ENCODE results near the gene KAT7.

KAT7 gene

DNA sequence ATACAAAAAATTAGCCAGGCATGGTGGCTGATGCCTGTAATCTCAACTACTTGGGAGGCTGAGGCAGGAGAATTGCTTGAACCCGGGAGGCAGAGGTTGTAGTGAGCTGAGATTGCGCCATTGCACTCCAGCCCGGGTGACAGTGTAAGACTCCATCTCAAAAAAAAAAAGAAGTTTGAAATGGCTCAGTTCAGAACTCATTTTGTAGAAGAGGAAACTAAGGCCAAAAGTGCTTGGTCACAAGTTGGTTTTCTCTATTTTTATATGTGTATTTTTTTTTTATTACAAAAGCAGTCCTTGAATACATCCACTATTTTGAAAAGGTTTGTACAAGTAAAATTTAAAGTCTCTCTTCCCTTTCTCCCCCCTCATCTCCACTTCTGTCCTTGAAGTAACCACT lies 53.9 kb downstream of the KAT7 start:
- DNase-seq (ENCODE audit: low read depth, low spot score) = no peak

DNA sequence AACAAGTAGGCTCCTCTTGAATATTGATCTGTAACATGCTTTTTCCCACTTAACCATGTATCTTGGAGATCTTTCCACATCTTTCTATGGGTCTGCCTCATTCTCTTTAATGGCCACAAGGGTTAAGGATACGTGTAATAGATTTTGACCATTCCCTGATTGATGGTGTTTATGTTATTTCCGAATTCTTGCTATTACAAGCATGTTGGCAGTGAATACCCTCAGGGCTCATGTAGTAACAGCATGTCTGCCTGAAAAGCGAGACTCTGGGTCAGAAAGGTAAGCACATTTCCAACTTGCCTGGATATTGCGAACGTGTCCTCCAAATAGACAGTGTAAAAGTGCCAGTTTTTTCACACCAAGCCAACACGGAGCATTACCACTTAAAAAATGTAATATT lies 54.4 kb downstream of the KAT7 start:
- no peak for DNase-seq (ENCODE audit: low read depth, low spot score)

DNA sequence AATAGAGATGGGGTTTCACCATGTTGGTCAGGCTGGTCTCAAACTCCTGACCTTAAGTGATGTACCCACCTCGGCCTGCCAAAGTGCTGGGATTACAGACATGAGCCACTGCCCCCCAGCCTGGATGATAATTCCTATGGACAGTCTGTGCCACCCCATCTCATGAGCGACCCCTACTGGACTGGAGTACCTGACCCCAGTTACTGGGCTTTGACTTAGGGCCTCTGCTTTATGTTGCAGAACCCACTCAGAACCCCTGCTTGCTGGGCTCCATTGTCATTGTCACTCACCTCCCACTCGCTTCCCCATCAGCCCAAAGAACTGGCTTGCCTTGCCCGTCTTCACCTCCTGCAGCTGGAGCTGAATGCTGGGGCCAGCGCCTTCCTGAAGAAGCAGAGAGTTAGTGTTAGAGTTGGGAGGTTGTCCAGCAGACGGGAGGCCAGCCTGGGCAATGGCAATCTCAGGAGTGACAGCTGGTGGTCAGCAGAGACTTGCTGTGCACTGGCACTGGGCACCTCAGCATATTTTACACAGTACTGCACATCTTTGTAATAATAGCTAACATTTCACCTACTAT lies 55.4 kb downstream of the KAT7 start:
- no peak for DNase-seq (ENCODE audit: low read depth, low spot score)

DNA sequence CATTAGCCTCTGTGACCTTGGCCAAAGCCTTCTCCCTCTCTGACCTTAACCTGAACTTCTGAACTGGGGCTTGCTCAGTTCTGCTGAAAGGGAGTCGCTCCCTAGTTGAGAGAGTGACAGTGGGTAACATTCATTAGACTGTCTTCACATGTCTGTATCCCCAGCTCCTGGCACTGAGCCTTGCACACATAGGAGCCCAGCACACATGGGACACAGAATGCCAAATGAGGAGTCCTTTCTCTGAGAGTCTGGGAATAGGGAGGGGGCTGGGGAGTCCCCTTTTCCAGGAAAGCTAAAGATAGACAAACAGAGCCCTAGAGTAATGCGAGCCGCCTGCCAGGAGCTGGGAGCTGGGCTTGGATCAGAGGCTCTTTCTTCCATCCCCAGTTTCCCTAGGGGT lies 56.8 kb downstream of the KAT7 start:
- DNase-seq (ENCODE audit: low read depth, low spot score) = no peak

DNA sequence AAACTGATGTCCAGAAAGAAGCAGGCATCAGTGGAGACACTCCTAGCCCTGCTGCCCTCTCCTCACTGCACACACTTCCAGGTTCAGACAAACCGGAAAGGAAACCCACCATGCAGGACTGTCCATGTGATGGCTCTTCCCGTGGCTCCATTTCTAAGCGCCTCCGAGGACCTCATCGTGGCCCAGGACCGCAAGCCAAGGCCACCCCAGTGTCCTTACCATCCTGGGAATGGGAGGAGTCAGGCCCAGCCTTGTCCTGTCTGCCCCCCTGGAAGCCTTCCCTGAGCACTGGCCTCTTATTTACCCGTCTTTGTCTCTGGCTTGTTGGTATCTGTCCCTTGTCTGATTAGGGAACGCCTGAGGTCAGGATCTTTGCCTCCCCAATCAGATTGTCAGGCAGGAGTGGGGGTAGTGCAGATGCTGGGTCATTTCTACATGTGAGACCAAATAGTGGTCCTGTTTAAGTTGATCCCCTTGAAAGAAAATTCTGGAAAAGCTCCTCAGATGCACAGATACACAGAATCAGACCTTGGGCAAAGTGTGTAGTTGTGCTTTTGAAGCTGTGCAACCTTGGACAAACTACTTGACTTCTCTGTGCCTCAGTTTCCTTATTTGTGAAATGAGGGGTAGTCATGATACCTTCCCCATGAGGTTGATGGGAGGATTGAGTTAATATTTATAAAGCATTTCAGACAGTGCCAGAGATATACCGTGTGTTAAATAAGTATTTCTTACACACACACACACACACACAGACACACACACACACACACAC lies 58.6 kb downstream of the KAT7 start:
- no peak for DNase-seq (ENCODE audit: low read depth, low spot score)

DNA sequence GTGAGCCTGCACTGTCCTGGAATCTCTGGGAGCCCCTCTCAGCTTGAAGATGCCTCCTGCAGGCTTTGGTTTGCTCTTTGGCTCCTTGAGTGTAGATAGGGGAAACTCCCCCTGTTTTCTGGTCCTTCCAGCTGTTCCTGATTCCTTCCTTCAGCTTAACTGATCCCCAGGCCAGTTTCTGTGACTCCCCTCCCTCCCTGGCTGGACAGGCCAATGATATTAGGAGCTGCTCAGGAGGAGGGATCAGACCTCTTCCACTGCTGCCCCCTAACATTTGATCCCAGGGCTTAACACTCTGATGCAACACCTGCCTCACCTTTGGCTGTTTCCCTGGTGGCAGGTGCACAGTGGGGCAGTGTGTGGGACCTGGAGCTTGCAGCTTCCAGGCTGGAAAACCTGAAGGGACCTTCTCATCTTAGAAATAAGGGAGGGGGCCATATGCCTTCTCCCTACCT lies 59.6 kb downstream of the KAT7 start, which contains the start of gene TAC4:
Gene TAC4, minus strand, starts transcription at position 51 of the 455 bp plus-strand sequence. CDS start 52 bp downstream, outside the sequence.
- DNase-seq (ENCODE audit: low read depth, low spot score) = no peak

DNA sequence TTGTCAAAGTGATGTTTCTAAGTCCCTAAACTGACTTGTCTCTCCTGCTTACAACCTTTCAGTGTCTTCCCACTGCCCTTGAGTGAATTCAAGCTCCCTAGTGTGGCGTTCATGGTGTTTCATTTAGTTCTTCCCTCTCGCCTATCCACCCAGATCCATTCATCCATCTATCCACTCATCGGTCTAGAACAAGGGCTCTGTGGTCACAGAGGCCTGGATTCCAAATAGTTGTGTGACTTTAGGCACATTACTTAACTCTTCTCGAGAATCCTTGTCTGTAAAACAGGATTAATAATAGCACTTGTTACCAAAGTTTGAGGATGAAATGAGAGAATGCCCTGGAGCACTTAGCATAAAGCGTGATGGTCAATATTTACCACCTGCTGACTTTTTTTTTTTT lies 60.3 kb downstream of the KAT7 start:
- no peak for DNase-seq (ENCODE audit: low read depth, low spot score)

DNA sequence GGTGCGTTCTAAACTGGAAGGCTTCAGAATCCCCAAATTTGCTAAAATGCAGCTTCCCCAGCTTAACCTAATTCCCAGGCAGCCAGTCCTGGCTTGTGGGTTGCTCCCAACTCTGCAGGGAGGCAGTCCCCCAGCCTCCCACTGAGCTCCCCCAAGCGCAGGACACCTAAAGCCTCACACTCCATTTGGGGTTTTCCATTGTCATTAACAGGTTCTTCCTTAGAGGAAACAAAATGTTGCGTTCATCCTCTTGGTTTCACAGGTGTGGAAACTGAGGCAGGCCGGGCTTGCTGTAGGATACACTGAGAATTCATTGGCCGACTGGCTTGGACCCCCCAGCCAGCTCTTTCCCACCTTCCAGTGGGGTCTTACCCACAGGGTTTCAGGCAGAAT lies 61.7 kb downstream of the KAT7 start:
- DNase-seq (ENCODE audit: low read depth, low spot score) = no peak

DNA sequence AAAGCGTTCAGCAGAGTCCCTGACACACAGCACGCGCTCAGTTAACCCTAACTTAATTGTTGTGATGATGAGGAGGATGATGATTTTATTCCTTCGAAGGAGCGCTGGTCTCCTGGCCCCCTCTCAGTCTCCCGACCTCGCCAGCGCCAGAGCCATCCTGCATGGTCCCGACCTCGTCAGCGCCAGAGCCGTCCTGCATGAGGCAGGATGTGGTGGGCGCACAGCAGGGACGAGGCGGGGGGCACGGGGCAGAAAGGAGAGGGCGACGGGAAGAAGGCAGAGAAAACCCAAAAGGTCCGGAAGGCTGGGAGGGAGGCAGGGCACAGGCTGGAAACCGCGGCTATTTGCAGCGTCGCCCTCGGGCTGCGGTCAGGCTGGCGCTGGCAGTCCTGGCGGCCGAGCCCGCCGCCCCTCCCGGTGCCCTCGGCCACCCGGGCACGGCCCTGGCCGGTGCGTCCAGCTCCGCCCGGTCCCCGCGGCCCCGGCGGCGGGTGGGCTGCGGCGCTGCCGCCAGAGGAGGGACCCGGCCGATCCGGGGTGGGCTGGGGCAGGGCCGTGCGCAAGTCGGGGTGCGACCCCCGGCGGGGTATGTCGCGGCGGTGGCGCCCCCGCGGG lies 62.4 kb downstream of the KAT7 start:
- no peak for DNase-seq (ENCODE audit: low read depth, low spot score)

DNA sequence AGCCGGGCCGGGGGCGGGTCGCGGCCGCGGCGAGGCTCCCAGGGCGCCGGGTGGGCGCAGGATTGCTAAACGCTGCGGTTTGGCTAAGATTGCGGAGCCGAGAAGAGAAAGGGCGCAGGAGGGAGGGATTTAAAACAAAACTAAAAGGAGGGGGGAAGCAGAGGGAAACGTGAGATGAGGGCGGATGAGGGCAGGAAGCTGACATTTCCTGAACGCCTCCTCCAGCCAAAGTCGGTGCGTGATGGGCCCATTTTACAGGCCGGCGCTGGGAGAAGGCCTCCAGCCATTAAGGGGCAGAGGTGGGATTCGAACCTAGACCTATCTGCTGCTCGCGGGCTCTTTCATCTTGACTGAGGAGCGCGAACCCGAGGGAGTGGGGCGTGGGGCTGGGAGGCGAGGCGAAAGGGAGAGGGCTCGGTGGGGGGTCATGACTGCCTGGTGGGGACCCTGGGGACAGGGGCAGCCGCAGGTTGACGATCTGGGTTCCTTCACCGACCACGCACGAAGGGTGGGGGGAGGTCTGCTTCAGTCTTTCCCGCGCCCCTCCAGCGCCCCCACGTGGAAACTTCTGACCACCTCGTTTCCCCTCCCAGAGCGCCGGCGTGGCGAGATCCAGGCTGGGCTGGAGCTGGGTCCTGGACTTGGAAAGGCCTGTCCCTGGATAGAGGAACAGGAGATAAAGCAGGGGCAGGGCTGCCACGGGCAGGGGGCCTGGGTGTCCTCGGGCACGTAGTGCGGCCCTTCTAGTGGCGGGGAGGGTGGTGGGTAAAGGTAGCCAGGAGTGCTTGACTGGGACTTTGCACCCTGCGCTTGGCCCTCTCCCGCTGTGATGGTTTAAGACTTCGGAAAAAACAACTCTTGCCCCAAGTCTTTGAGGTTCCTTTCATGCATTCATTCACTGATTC lies 63.2 kb downstream of the KAT7 start:
- peak; percentile 49 for DNase-seq (ENCODE audit: low read depth, low spot score)

DNA sequence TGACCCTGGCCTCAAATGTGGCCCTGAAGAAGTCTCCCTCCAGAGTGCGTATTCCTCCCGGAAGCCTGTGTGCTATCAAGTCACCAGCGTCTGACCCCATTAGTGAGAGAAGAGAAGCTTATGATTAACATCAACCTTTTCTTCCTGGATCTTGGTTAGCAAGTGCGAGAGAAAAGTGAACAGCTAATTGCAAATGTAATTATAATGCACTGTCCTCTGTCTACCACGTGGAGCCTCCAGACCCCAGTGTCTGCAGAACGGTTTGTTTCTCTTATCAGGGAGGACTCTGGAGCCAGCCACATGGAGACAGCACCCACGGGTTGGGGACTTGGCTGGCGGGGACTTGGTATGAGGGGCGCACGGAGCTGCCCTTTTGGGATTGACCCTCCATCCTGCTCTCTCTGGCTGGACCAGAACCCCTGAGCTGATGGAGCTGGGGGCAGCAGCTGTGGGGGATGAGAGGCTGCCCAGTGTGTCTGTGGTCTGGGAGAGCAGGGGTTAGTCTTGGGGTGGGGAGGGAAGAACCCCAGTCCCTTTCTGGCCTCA lies 65.1 kb downstream of the KAT7 start:
- DNase-seq (ENCODE audit: low read depth, low spot score) = no peak

DNA sequence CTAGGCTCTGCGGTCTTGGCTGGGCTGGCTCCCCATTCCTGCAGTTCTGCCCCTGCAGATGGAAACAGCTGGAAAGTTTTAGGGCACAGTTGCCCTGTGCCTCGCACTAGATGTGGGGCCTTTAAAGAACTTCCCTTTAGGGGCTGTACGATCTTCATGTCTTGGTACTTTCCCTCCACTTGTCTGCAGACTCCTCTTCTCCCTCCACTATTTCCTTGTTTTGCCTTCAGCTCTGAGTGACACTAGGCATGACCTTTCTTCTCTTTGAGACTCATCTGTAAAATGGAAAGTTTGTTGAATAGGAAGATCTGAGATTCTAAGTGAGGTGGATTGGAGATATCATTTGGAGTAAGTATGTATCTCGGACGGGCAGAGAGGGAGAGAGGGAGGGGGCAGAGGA lies 65.6 kb downstream of the KAT7 start:
- DNase-seq (ENCODE audit: low read depth, low spot score) = no peak

DNA sequence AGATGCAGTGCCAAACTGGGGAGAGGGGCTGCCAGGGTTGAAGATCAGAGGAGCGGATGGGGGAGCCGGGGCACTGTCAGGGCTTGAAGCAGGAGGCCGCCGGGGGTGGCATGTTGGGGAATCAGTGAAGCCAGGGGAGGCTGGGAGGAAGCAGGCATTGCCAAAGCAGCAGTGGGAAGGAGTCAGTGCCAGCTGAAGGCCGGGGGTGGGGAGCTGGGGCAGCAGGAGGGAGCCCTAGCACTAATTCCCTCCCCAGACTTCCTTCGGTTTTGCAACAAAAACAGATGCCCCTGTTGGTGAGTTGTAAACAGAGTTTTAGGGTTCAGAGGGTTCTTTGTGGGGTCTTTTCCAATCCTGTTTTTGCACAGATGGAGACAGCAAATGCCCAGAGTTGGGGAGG lies 70.3 kb downstream of the KAT7 start:
- DNase-seq (ENCODE audit: low read depth, low spot score) = no peak

DNA sequence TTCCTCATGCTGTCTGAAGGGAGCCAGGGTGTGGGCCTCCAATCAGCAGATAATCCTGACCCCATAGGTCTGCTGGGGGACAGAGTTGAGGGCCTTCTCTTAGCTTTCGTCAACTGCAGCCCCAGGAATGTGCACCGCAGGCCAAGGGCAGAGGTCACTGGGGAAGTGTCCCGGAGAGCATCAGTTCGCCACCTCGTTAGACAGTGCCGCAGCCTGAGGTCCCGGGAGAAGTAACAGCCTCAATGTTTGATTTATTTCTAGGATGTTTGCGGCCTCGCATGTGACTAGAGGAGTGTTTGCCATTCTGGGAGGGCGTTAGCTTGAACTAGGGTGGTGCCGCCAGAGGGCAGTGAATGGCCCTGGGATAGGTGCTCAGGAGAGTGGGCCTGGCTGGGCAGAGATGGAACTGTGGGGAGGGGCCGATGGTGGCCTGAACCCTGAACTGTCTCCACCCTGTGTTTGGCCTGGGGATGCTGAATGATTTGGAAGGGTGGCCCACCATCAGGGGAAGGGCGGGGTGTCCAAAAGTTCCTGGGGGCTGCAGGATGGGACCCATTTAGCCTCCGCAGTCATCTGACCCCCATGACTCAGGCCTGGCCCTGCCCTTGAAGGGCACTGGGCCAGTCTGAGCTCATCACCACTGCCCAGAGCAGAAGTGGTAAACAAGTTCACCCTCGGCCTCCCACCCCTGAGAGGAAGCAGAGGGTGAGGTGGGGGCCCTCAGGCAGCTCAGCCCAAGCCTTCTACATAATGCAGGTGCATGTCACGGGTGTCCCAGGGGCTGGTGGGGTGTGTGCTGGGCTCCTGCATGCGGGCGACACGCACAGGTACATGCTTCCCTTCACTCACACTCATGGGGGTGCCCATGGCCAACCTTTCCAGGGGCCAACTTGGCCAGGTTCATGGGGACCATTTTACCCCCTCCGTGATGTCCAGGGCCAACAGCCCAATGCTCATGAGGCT lies 71.8 kb downstream of the KAT7 start:
- DNase-seq (ENCODE audit: low read depth, low spot score) = no peak

DNA sequence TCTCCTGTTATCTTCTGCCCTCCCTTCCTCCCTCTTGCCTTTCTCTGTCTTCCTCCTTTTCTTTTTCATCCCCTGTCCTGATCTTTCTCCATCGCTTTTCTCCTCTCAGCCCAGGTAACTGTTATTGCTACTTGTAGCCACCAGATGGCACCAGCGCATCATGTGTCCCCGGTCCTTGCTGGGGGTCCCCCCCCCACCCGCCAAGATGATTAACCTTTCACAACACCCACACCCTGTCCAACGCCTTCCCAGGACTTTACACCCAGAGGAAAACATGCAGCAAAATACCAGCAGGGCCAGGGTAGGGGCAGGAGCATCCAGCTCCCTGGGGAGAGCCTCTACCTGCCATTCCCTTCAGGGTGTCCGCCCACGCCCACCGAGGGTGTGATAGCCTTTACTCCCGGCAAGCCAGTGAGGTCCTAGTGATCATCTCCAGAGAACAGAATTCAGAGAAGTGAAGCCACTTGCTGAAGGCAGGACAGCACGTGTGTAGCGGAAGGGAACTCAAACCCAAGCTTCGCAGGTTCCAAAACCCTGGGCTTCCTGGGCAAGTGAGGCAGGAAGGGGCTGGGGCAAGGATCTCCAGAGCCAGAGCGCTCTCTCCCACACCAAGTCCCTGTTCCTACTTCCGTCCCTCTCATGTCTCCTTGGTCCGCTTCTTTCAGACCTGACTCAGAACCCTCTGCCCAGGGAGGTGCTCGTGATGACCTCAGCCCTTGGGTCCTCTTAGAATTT lies 72.8 kb downstream of the KAT7 start:
- DNase-seq (ENCODE audit: low read depth, low spot score) = no peak

DNA sequence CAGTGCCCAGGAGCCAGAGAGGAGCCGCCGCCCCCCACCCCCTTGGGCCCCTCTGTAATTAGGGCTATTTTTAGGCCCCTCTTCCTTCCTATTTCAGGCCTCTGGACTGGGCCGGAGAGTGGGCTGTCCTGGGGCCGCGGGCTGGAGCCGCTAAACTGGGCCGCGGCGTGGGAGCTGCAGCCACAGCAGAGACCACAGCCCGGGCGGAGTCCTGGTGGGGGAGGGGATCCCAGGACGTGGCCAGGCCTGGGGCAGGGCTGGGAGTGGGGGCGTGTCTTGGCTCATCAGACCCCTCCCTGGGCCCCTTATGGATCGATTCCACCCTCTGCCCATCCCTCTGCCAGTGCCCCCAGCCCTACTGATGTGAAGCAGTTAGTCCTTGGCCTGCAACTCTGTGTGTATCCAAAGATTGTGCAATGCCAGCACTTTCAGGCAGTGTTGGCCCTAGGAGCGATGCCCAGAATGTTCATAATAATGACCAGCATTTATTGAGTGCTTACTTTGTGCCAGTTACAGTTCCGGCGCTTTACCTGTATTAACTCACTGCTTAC lies 74.4 kb downstream of the KAT7 start:
- DNase-seq (ENCODE audit: low read depth, low spot score) = no peak

DNA sequence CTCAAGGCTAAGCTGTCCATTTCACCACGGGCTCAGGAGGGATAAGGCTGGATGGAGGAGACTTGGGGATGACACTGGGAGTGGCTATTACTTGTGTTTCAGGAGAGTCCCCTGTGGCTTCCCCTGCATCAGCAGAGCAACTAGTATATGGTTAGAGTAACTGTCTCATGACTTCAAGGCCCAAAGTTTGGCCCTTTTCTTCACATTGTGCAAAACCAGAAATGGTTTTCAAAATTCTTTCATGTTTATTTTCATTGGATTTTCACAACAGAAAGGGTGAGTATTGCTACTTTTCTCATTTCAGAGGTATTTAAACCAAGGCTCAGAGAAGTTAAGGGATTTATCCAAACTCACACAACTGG lies 77.5 kb downstream of the KAT7 start:
- no peak for DNase-seq (ENCODE audit: low read depth, low spot score)

DNA sequence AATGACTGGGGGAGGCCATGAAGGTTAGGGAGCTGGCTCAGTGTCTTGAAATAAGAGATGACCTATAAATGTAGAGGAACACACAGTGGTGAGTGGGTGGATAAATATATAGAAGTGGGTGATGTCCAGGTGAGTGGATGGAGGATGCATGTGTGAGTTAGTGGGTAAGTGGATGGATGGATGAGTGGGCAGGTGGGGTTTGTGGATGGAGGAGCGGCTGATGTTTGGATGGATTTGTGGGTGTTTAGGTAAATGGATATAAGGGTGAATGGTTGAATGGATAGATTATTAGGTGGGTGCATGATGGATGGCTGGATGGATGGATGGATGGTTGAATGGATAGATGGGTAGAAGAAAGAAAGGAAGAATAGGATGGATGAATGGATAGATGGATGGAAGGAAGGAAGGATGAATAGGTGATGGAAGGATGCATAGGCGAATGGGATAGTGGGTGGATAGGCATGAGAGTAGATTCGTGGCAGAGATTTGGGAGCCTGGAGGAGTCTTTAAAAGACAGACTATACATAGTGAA lies 78.5 kb downstream of the KAT7 start:
- DNase-seq (ENCODE audit: low read depth, low spot score) = no peak

DNA sequence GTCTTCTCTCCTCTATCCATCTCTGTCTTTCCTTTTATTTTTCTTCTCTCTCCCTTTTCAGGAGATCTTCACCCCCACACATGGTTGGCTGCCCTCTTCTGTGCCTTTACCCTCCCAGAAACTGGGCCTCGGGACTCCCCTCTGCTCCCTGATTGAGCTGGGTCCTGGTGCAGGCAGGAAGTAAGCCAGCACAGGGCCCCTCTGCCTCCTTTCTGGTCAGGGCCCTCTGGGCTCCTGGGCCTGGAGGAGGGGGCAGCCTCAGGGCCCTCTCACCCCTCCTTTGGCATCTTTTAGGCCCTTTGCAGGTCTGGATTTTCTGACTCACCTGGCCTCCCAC lies 80.5 kb downstream of the KAT7 start:
- DNase-seq (ENCODE audit: low read depth, low spot score) = no peak

Data from activated CD4-positive, CD25-positive, alpha-beta regulatory T cell treated with anti-CD3 and anti-CD28 coated beads, Interleukin-2, amount 50 U/mL, for 16 hours (primary cell).